Stimulated activated CD4-positive, alpha-beta T cell treated with anti-CD3 and anti-CD28 coated beads, Interleukin-2, amount 100 ng/mL, for 24 hours (primary cell): Measurements from ENCODE around the gene PTRHD1.
"Not testable (repeated sequence)": the region's sequence is repeated elsewhere in the genome, so short reads cannot be mapped to it uniquely, and the experiment has no call there.

Source experiments
- DNase-seq, 2 donors: peaks; one replicate each; pipeline ENCODE4 v3.0.0-alpha.2; 2020

Gene PTRHD1

GRCh38 chr2:24792874-24793760, at the start of gene PTRHD1, which contains the start of gene CENPO:
TSS of gene PTRHD1 (minus strand) at chr2:24793391. CDS start at chr2:24793377, 14 bp downstream.
TSS of gene CENPO (plus strand) at chr2:24793425. CDS start at chr2:24793920, 495 bp downstream.
- peak; percentile 94 to 96 for DNase-seq

GRCh38 chr2:24842081-24843050, 49.2 kb upstream of the PTRHD1 start:
- DNase-seq, result no peak

GRCh38 chr2:24840962-24841945, 48.1 kb upstream of the PTRHD1 start:
- no peak for DNase-seq

GRCh38 chr2:24840164-24840869, 47.1 kb upstream of the PTRHD1 start:
- DNase-seq, result no peak

GRCh38 chr2:24839729-24840128, 46.5 kb upstream of the PTRHD1 start:
- no peak for DNase-seq

GRCh38 chr2:24838541-24838940, 45.4 kb upstream of the PTRHD1 start:
- DNase-seq, result no peak

- no peak for DNase-seq
These were observed 44.9 kb upstream of the PTRHD1 start for GRCh38 chr2:24837996-24838513.

- DNase-seq, result no peak
These were observed 43.5 kb upstream of the PTRHD1 start for GRCh38 chr2:24836706-24837105.

- DNase-seq, result no peak
These were observed 43.0 kb upstream of the PTRHD1 start for GRCh38 chr2:24836206-24836605.

GRCh38 chr2:24835411-24835810, 42.2 kb upstream of the PTRHD1 start:
- DNase-seq, result not testable (repeated sequence)

GRCh38 chr2:24834733-24835395, 41.7 kb upstream of the PTRHD1 start:
- DNase-seq, result no peak

GRCh38 chr2:24833821-24834732, 40.9 kb upstream of the PTRHD1 start:
- no peak for DNase-seq

- no peak for DNase-seq
These were observed 39.9 kb upstream of the PTRHD1 start for GRCh38 chr2:24832931-24833701.

GRCh38 chr2:24832521-24832920, 39.3 kb upstream of the PTRHD1 start:
- DNase-seq, result no peak

GRCh38 chr2:24832073-24832461, 38.9 kb upstream of the PTRHD1 start:
- DNase-seq, result no peak

GRCh38 chr2:24831221-24832072, 38.3 kb upstream of the PTRHD1 start:
- DNase-seq, result no peak

- DNase-seq, result no peak
These were observed 37.6 kb upstream of the PTRHD1 start for GRCh38 chr2:24830786-24831185.

GRCh38 chr2:24830351-24830750, 37.2 kb upstream of the PTRHD1 start:
- no peak for DNase-seq
